Natural killer cell (primary cell): ENCODE results near the gene FBXL3. TPM values are rescaled to one million over a fixed set of nuclear protein-coding genes. Genes with fewer than 3 reads are reported as not detected.

Experiments used
- ATAC-seq, 3 donors: fragments of 150-1000 bp in 2 of 3; fragments of 200-7000 bp in 1 of 3; cut with Tn5 transposase; 1 replicate in 1 of 3; 2 replicates in 2 of 3; pipeline ENCODE4 v1.10.0; 2021; ENCODE audit warnings: mild to moderate bottlenecking in 2 of 3, moderate library complexity in 2 of 3
- DNase-seq, 2 donors: peaks; one replicate each; pipeline versions ENCODE4 v3.0.0 to v3.0.0-alpha.2; 2013 to 2021; ENCODE audit warnings: mixed read lengths in 1 of 2
- H3K27ac ChIP-seq: one replicate; pipeline ENCODE4 v1.5.1; 2013; ENCODE audit warnings: mild to moderate bottlenecking, low read length
- H3K27me3 ChIP-seq: one replicate; pipeline ENCODE4 v1.6.1; 2013; ENCODE audit warnings: low read length; ENCODE audit not compliant: control insufficient read depth, insufficient read depth
- H3K36me3 ChIP-seq: one replicate; pipeline ENCODE4 v1.6.1; 2013; ENCODE audit warnings: low read length; ENCODE audit not compliant: control insufficient read depth, insufficient read depth
- H3K4me1 ChIP-seq: one replicate; pipeline ENCODE4 v1.6.1; 2013; ENCODE audit warnings: low read length; ENCODE audit not compliant: control insufficient read depth, insufficient read depth
- H3K4me3 ChIP-seq: one replicate; pipeline ENCODE4 v1.5.1; 2013; ENCODE audit warnings: low read length
- H3K9me3 ChIP-seq: one replicate; pipeline ENCODE4 v1.6.1; 2013; ENCODE audit warnings: low read length; ENCODE audit not compliant: control insufficient read depth, insufficient read depth
- H3K27ac Mint-ChIP-seq, 2 donors: one replicate each; pipeline ENCODE4 v1.8.0; 2022; ENCODE audit warnings: mild to moderate bottlenecking in 2 of 2, mixed read lengths in 2 of 2, moderate library complexity in 1 of 2
- H3K27me3 Mint-ChIP-seq, 2 donors: one replicate each; pipeline ENCODE4 v1.8.0; 2022; ENCODE audit warnings: low read depth in 2 of 2, mixed read lengths in 2 of 2
- H3K36me3 Mint-ChIP-seq: one replicate; pipeline ENCODE4 v1.8.0; 2022; ENCODE audit warnings: mixed read lengths
- H3K4me1 Mint-ChIP-seq, 2 donors: one replicate each; pipeline ENCODE4 v1.8.0; 2022; ENCODE audit warnings: mixed read lengths in 2 of 2
- H3K4me3 Mint-ChIP-seq: one replicate; pipeline ENCODE4 v1.8.0; 2022; ENCODE audit warnings: mild to moderate bottlenecking, moderate library complexity, mixed read lengths
- H3K9me3 Mint-ChIP-seq, 2 donors: one replicate each; pipeline ENCODE4 v1.8.0; 2022; ENCODE audit warnings: mixed read lengths in 2 of 2
- WGBS: methylation state at CpG from one replicate; pipeline ENCODE4 v1.1.7; 2013; ENCODE audit warnings: missing lambda C conversion rate; ENCODE audit not compliant: insufficient coverage; 5-methylcytosine and 5-hydroxymethylcytosine counted together
- intact Hi-C: fragments of 100-400 bp; cut with micrococcal nuclease; formaldehyde crosslinking; loops from one replicate; pipeline ENCODE4 v1.14.2; 2022
- total RNA-seq, 4 donors: library from RNA; stranded (reverse); fragments of 120-200 nt in 1 of 4; gene quantifications; one replicate each; pipeline versions ENCODE4 v1.2.3 to v1.2.4, GENCODE V29; 2013 to 2022
- TF ChIP-seq, protein P1 (sequence below): fragments of 200-600 bp; IDR thresholded peaks from one replicate; pipeline ENCODE4 v1.8.0; 2022; ENCODE audit warnings: antibody characterized with exemption

Gene FBXL3
- total RNA-seq, 3 donors from 2014 or later (not counting 1 experiment from before 2014, with no cell fraction given) = 57.1 to 61.9 (median 58.0) TPM

DNA sequence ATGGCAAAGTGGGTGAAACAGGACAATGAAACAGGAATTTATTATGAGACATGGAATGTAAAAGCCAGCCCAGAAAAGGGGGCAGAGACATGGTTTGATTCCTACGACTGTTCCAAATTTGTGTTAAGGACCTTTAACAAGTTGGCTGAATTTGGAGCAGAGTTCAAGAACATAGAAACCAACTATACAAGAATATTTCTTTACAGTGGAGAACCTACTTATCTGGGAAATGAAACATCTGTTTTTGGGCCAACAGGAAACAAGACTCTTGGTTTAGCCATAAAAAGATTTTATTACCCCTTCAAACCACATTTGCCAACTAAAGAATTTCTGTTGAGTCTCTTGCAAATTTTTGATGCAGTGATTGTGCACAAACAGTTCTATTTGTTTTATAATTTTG is 26.5 kb downstream of the FBXL3 start:
- Histone ChIP-seq H3K27ac (no peak overlapping the region), H3K4me1 (no peaks in the 10 kb centered on the region), H3K9me3 (no peaks in the 10 kb centered on the region), H3K27me3 (no peaks in the 10 kb centered on the region), H3K36me3 (peaks cover 16% of the 10 kb centered on the region), H3K4me3 (no peak overlapping the region)
- TF ChIP-seq, protein P1, sequence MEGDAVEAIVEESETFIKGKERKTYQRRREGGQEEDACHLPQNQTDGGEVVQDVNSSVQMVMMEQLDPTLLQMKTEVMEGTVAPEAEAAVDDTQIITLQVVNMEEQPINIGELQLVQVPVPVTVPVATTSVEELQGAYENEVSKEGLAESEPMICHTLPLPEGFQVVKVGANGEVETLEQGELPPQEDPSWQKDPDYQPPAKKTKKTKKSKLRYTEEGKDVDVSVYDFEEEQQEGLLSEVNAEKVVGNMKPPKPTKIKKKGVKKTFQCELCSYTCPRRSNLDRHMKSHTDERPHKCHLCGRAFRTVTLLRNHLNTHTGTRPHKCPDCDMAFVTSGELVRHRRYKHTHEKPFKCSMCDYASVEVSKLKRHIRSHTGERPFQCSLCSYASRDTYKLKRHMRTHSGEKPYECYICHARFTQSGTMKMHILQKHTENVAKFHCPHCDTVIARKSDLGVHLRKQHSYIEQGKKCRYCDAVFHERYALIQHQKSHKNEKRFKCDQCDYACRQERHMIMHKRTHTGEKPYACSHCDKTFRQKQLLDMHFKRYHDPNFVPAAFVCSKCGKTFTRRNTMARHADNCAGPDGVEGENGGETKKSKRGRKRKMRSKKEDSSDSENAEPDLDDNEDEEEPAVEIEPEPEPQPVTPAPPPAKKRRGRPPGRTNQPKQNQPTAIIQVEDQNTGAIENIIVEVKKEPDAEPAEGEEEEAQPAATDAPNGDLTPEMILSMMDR = no peak
- Mint-ChIP-seq H3K9me3 (no peaks in the 10 kb centered on the region), H3K27me3 (peaks cover 0 to 5% of the 10 kb centered on the region in 2 donors), H3K36me3 (peaks cover 7% of the 10 kb centered on the region), H3K4me3 (no peak overlapping the region), H3K27ac (no peak overlapping the region), H3K4me1 (peaks cover 4 to 8% of the 10 kb centered on the region in 2 donors)
- no peak for ATAC-seq
- no peak for DNase-seq
- intact Hi-C loops = no loop called here
- WGBS = 100% methylated on average over 1 of the region's 1 CpG

DNA sequence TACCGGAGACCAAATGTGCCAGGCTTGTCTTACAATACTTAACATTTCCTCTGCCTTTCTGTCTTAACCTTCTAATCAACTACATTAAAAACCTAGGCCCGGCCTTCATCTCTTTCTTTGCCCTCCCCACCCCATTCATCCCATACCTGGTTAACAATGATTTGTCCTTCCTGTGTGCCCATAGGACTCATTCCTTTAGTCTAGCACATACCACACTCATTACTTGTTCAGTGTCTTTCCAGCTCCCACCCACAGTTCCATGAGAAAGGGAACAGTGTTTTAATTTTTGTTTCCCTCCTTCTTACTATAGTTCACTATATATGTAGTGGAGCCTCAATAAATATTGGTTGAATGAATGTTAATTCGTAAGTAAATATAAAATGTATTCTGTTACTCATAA is 32.7 kb downstream of the FBXL3 start:
- H3K4me3 ChIP-seq = no peak overlapping the region
- Mint-ChIP-seq H3K4me1 (peaks cover 28 to 35% of the 10 kb centered on the region in 2 donors), H3K9me3 (no peaks in the 10 kb centered on the region), H3K27me3 (peaks cover 34% of the 10 kb centered on the region in 2 donors), H3K36me3 (peaks cover 7% of the 10 kb centered on the region), H3K27ac (peak overlapping the region; percentile 44 to 97), H3K4me3 (peak overlapping the region; percentile 52)
- H3K36me3 ChIP-seq = peaks cover 2% of the 10 kb centered on the region
- H3K9me3 ChIP-seq = no peaks in the 10 kb centered on the region
- ATAC-seq (no peak), DNase-seq (no peak)
- WGBS = 97% methylated on average over 2 of the region's 3 CpGs
- peaks cover 16% of the 10 kb centered on the region for H3K27me3 ChIP-seq
- intact Hi-C loops = no loop called here
- TF ChIP-seq, protein P1 = no peak
- peaks cover 28% of the 10 kb centered on the region for H3K4me1 ChIP-seq
- H3K27ac ChIP-seq = no peak overlapping the region

DNA sequence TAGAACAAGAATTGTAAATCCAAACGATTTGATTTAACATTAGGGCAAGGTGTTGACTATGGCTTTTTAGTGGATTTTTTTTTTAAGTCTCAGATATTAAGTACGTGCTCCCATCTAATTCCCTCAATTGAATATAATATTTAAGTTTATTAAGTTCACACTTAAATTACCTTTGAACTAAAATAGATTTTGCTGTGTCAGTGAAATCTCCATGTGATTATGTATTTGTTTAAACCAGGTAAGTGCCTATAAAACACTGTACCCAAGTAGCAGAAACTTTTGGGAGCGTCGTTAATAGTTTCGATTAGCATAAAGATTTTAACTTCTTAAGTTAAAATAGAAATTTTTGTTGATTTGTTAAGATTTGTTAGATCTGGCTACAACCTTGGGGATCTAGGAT is 33.5 kb downstream of the FBXL3 start:
- no peaks in the 10 kb centered on the region for H3K9me3 Mint-ChIP-seq
- no peaks in the 10 kb centered on the region for H3K9me3 ChIP-seq
- peaks cover 38 to 40% of the 10 kb centered on the region in 2 donors for H3K27me3 Mint-ChIP-seq
- peaks cover 28% of the 10 kb centered on the region for H3K4me1 ChIP-seq
- H3K27ac Mint-ChIP-seq = peak overlapping the region; percentile 44 to 97
- no peak for DNase-seq
- WGBS = 100% methylated on average over 3 of the region's 5 CpGs
- no peaks in the 10 kb centered on the region for H3K36me3 Mint-ChIP-seq
- no peaks in the 10 kb centered on the region for H3K36me3 ChIP-seq
- peaks cover 22% of the 10 kb centered on the region for H3K27me3 ChIP-seq
- peaks cover 28 to 35% of the 10 kb centered on the region in 2 donors for H3K4me1 Mint-ChIP-seq
- intact Hi-C loops = no loop called here
- H3K4me3 ChIP-seq = no peak overlapping the region
- peak overlapping the region; percentile 95 for H3K4me3 Mint-ChIP-seq
- TF ChIP-seq, protein P1 = no peak
- ATAC-seq = no peak
- H3K27ac ChIP-seq = no peak overlapping the region

DNA sequence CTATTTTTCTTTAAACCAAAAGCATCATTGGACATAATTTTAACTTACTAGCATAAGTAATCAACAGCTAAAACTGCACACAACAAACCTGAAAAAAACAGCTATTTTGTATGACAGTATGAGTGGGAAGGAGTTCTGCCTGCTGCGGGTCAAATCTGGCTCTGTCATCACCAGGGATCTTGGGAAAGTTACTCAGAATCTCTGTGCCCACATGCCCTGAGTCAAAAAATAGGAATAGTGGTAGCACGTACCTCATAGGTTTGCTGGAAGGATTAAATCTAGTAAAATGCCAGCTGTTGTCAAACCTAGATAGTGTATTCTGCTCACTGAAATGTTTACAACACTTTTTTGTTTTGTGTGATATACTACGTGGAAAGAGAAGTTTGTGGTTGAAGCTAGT is 33.9 kb downstream of the FBXL3 start:
- 62% methylated on average over 3 of the region's 3 CpGs for WGBS
- intact Hi-C loops = no loop called here
- Histone ChIP-seq H3K27ac (no peak overlapping the region), H3K27me3 (peaks cover 27% of the 10 kb centered on the region), H3K36me3 (no peaks in the 10 kb centered on the region), H3K4me3 (peak overlapping the region; percentile 63), H3K9me3 (no peaks in the 10 kb centered on the region), H3K4me1 (peaks cover 28% of the 10 kb centered on the region)
- ATAC-seq (no peak), DNase-seq (no peak)
- Mint-ChIP-seq H3K27ac (peak overlapping the region; percentile 97), H3K27me3 (peaks cover 43 to 44% of the 10 kb centered on the region in 2 donors), H3K4me1 (peaks cover 28 to 35% of the 10 kb centered on the region in 2 donors), H3K36me3 (no peaks in the 10 kb centered on the region), H3K9me3 (no peaks in the 10 kb centered on the region), H3K4me3 (peak overlapping the region; percentile 95)
- TF ChIP-seq, protein P1 = no peak
